Activated naive CD4-positive, alpha-beta T cell treated with anti-CD3 and anti-CD28 coated beads for 36 hours (primary cell): ENCODE results near the gene LIMCH1. TPM values are rescaled to one million over a fixed set of nuclear protein-coding genes. Genes with fewer than 3 reads are reported as not detected.

ENCODE experiments used
- CTCF ChIA-PET: fragments of 350-600 bp; sonication (Branson Sonifier 250); formaldehyde crosslinking; loops from one replicate; lab custom pipeline; 2021; ENCODE audit warnings: antibody characterized with exemption; lab: Charles Lee
- DNase-seq: peaks from one replicate; pipeline ENCODE4 v3.0.0-alpha.2; 2020
- H3K27ac Mint-ChIP-seq: one replicate; pipeline ENCODE4 v1.8.0; 2021; ENCODE audit warnings: mild to moderate bottlenecking, mixed read lengths
- H3K27me3 Mint-ChIP-seq: one replicate; pipeline ENCODE4 v1.8.0; 2021; ENCODE audit warnings: low read depth, mixed read lengths
- H3K36me3 Mint-ChIP-seq: one replicate; pipeline ENCODE4 v1.8.0; 2021; ENCODE audit warnings: low read depth, mixed read lengths
- H3K4me1 Mint-ChIP-seq: one replicate; pipeline ENCODE4 v1.8.0; 2021; ENCODE audit warnings: low read depth, mixed read lengths
- H3K4me3 Mint-ChIP-seq: one replicate; pipeline ENCODE4 v1.8.0; 2021; ENCODE audit warnings: mild to moderate bottlenecking, moderate library complexity, mixed read lengths
- H3K9me3 Mint-ChIP-seq: one replicate; pipeline ENCODE4 v1.8.0; 2021; ENCODE audit warnings: mixed read lengths
- intact Hi-C: fragments of 100-400 bp; cut with micrococcal nuclease; formaldehyde crosslinking; loops from one replicate; pipeline ENCODE4 v1.15.1; 2023
- total RNA-seq, 2 experiments: library from RNA; stranded (reverse); gene quantifications; one replicate each; pipeline ENCODE4 v1.2.3, GENCODE V29; 2021

The LIMCH1 gene
- total RNA-seq, 2 experiments from 2014 or later: not detected

- H3K27me3 Mint-ChIP-seq: peaks cover 4% of the 10 kb centered on the region
- H3K4me1 Mint-ChIP-seq: no peaks in the 10 kb centered on the region
- intact Hi-C loops: no loop called here
- DNase-seq: no peak
- CTCF ChIA-PET: interaction anchor here (0.5 kb wide), 1 partner anchor 81 kb away, joined by 3 read pairs; no protein-coding TSS in a partner anchor
- H3K9me3 Mint-ChIP-seq: no peaks in the 10 kb centered on the region
- no peaks in the 10 kb centered on the region for H3K36me3 Mint-ChIP-seq
- no peak overlapping the region for H3K27ac Mint-ChIP-seq
- no peak overlapping the region for H3K4me3 Mint-ChIP-seq
Measured at GRCh38 chr4:41535911-41536371, 2.0 kb upstream of the LIMCH1 start.

- no peaks in the 10 kb centered on the region for H3K9me3 Mint-ChIP-seq
- CTCF ChIA-PET: no interaction called here
- H3K36me3 Mint-ChIP-seq: no peaks in the 10 kb centered on the region
- H3K4me3 Mint-ChIP-seq: no peak overlapping the region
- intact Hi-C loops: no loop called here
- H3K27me3 Mint-ChIP-seq: peaks cover 4% of the 10 kb centered on the region
- DNase-seq: no peak
- no peak overlapping the region for H3K27ac Mint-ChIP-seq
- H3K4me1 Mint-ChIP-seq: no peaks in the 10 kb centered on the region
Measured at GRCh38 chr4:41537292-41537890, 566 bp upstream of the LIMCH1 start.

- H3K4me1 Mint-ChIP-seq: no peaks in the 10 kb centered on the region
- intact Hi-C loops: no loop called here
- no peaks in the 10 kb centered on the region for H3K9me3 Mint-ChIP-seq
- H3K27ac Mint-ChIP-seq: no peak overlapping the region
- no peak for DNase-seq
- H3K4me3 Mint-ChIP-seq: no peak overlapping the region
- CTCF ChIA-PET: no interaction called here
- no peaks in the 10 kb centered on the region for H3K36me3 Mint-ChIP-seq
- peaks cover 4% of the 10 kb centered on the region for H3K27me3 Mint-ChIP-seq
Measured at GRCh38 chr4:41538887-41539498, 1.0 kb downstream of the LIMCH1 start.

- no peak for DNase-seq
- intact Hi-C loops: no loop called here
- no peak overlapping the region for H3K27ac Mint-ChIP-seq
- H3K9me3 Mint-ChIP-seq: no peaks in the 10 kb centered on the region
- H3K4me3 Mint-ChIP-seq: no peak overlapping the region
- no peaks in the 10 kb centered on the region for H3K4me1 Mint-ChIP-seq
- CTCF ChIA-PET: no interaction called here
- peaks cover 4% of the 10 kb centered on the region for H3K27me3 Mint-ChIP-seq
- no peaks in the 10 kb centered on the region for H3K36me3 Mint-ChIP-seq
Measured at GRCh38 chr4:41539711-41540110, 1.8 kb downstream of the LIMCH1 start.

- intact Hi-C loops: no loop called here
- H3K36me3 Mint-ChIP-seq: no peaks in the 10 kb centered on the region
- no peak overlapping the region for H3K27ac Mint-ChIP-seq
- no peak overlapping the region for H3K4me3 Mint-ChIP-seq
- H3K27me3 Mint-ChIP-seq: peaks cover 4% of the 10 kb centered on the region
- no peaks in the 10 kb centered on the region for H3K4me1 Mint-ChIP-seq
- no peak for DNase-seq
- H3K9me3 Mint-ChIP-seq: no peaks in the 10 kb centered on the region
- CTCF ChIA-PET: no interaction called here
Measured at GRCh38 chr4:41540687-41541086, 2.7 kb downstream of the LIMCH1 start.

- CTCF ChIA-PET: no interaction called here
- no peaks in the 10 kb centered on the region for H3K4me1 Mint-ChIP-seq
- H3K27me3 Mint-ChIP-seq: peaks cover 4% of the 10 kb centered on the region
- H3K4me3 Mint-ChIP-seq: no peak overlapping the region
- no peaks in the 10 kb centered on the region for H3K36me3 Mint-ChIP-seq
- H3K9me3 Mint-ChIP-seq: no peaks in the 10 kb centered on the region
- no peak overlapping the region for H3K27ac Mint-ChIP-seq
- intact Hi-C loops: no loop called here
- DNase-seq: no peak
Measured at GRCh38 chr4:41541687-41542094, 3.7 kb downstream of the LIMCH1 start.

- peaks cover 1% of the 10 kb centered on the region for H3K9me3 Mint-ChIP-seq
- H3K4me3 Mint-ChIP-seq: no peak overlapping the region
- H3K27ac Mint-ChIP-seq: no peak overlapping the region
- DNase-seq: no peak
- H3K36me3 Mint-ChIP-seq: no peaks in the 10 kb centered on the region
- H3K27me3 Mint-ChIP-seq: no peaks in the 10 kb centered on the region
- H3K4me1 Mint-ChIP-seq: no peaks in the 10 kb centered on the region
- CTCF ChIA-PET: interaction anchor here (1.0 kb wide), 1 partner anchor 86 kb away, joined by 3 read pairs; no protein-coding TSS in a partner anchor
- intact Hi-C loops: no loop called here
Measured at GRCh38 chr4:41542526-41543275, 4.7 kb downstream of the LIMCH1 start.

GRCh38 chr4:41545238-41545637 is 7.3 kb downstream of the LIMCH1 start:
- Mint-ChIP-seq H3K9me3 (peaks cover 1% of the 10 kb centered on the region), H3K27ac (no peak overlapping the region), H3K4me3 (no peak overlapping the region), H3K36me3 (no peaks in the 10 kb centered on the region), H3K27me3 (no peaks in the 10 kb centered on the region), H3K4me1 (no peaks in the 10 kb centered on the region)
- CTCF ChIA-PET: no interaction called here
- intact Hi-C loops: no loop called here
- no peak for DNase-seq

GRCh38 chr4:41546638-41547037 is 8.7 kb downstream of the LIMCH1 start:
- no peaks in the 10 kb centered on the region for H3K36me3 Mint-ChIP-seq
- H3K9me3 Mint-ChIP-seq: peaks cover 1% of the 10 kb centered on the region
- no peaks in the 10 kb centered on the region for H3K4me1 Mint-ChIP-seq
- no peak overlapping the region for H3K4me3 Mint-ChIP-seq
- H3K27ac Mint-ChIP-seq: no peak overlapping the region
- H3K27me3 Mint-ChIP-seq: no peaks in the 10 kb centered on the region
- CTCF ChIA-PET: no interaction called here
- intact Hi-C loops: no loop called here
- no peak for DNase-seq

GRCh38 chr4:41548305-41548880 is 10.4 kb downstream of the LIMCH1 start:
- CTCF ChIA-PET: interaction anchor here (0.6 kb wide), 1 partner anchor 53 kb away, joined by 5 read pairs; no protein-coding TSS in a partner anchor
- Mint-ChIP-seq H3K9me3 (peaks cover 1% of the 10 kb centered on the region), H3K4me1 (no peaks in the 10 kb centered on the region), H3K27ac (no peak overlapping the region), H3K36me3 (no peaks in the 10 kb centered on the region), H3K27me3 (peaks cover 2% of the 10 kb centered on the region), H3K4me3 (no peak overlapping the region)
- intact Hi-C loops: no loop called here
- DNase-seq: no peak

GRCh38 chr4:41549478-41549877 is 11.5 kb downstream of the LIMCH1 start:
- intact Hi-C loops: no loop called here
- no peak for DNase-seq
- Mint-ChIP-seq H3K27ac (no peak overlapping the region), H3K4me3 (no peak overlapping the region), H3K27me3 (peaks cover 5% of the 10 kb centered on the region), H3K9me3 (peaks cover 1% of the 10 kb centered on the region), H3K4me1 (no peaks in the 10 kb centered on the region), H3K36me3 (no peaks in the 10 kb centered on the region)
- CTCF ChIA-PET: no interaction called here

- H3K9me3 Mint-ChIP-seq: peaks cover 1% of the 10 kb centered on the region
- intact Hi-C loops: no loop called here
- no peak overlapping the region for H3K27ac Mint-ChIP-seq
- CTCF ChIA-PET: no interaction called here
- no peak overlapping the region for H3K4me3 Mint-ChIP-seq
- no peaks in the 10 kb centered on the region for H3K4me1 Mint-ChIP-seq
- H3K27me3 Mint-ChIP-seq: peaks cover 5% of the 10 kb centered on the region
- no peak for DNase-seq
- no peaks in the 10 kb centered on the region for H3K36me3 Mint-ChIP-seq
Measured at GRCh38 chr4:41550308-41550707, 12.4 kb downstream of the LIMCH1 start.
